ENCODE results near the gene PODNL1.
A peak's percentile ranks its signal among the peaks of the same experiment; 100 is the strongest.

PODNL1 gene

DNA sequence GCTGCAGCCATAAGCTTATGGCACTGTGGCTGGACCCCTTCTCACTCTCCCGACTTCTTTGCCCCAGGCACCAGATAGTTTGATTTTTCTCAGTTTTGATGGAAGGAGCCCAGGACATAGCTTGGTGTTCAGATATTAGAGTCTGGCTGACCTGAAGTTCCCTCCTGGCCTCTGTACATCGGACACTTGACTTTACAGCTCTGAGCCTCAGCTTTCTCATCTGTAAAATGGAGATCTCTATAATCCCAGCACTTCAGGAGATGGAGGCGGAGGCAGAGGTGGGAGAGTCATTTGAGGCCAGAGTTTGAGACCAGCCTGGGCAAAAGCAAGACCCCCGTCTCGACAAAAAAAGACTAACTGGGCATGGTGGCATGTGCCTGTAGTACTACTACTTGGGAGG, 31.3 kb downstream of the PODNL1 start:
- TF ChIP-seq, protein P1, sequence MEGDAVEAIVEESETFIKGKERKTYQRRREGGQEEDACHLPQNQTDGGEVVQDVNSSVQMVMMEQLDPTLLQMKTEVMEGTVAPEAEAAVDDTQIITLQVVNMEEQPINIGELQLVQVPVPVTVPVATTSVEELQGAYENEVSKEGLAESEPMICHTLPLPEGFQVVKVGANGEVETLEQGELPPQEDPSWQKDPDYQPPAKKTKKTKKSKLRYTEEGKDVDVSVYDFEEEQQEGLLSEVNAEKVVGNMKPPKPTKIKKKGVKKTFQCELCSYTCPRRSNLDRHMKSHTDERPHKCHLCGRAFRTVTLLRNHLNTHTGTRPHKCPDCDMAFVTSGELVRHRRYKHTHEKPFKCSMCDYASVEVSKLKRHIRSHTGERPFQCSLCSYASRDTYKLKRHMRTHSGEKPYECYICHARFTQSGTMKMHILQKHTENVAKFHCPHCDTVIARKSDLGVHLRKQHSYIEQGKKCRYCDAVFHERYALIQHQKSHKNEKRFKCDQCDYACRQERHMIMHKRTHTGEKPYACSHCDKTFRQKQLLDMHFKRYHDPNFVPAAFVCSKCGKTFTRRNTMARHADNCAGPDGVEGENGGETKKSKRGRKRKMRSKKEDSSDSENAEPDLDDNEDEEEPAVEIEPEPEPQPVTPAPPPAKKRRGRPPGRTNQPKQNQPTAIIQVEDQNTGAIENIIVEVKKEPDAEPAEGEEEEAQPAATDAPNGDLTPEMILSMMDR (IDR thresholded peaks at IDR 0.05; ENCODE audit: low read depth, low read length, poor library complexity, severe bottlenecking), result no peak
- no peak for TF ChIP-seq EZH2phosphoT487 (IDR thresholded peaks at IDR 0.05; ENCODE audit: borderline replicate concordance, low read length)
- Histone ChIP-seq H3F3A (ENCODE audit: control insufficient read depth, insufficient read depth) (no peaks in the 10 kb centered on the region), H3K36me3 (ENCODE audit: control insufficient read depth, low read length) (peaks cover 13% of the 10 kb centered on the region), H3K4me1 (ENCODE audit: control insufficient read depth, low read length) (peaks cover 27% of the 10 kb centered on the region), H3K4me3 (ENCODE audit: low read length) (peak overlapping the region; percentile 78), H4K20me1 (ENCODE audit: control insufficient read depth, insufficient read depth, low read depth, low read length) (no peaks in the 10 kb centered on the region), H3K27me3 (ENCODE audit: control insufficient read depth, low read length) (no peaks in the 10 kb centered on the region), H3K9me3 (ENCODE audit: control insufficient read depth, insufficient read depth, low read length) (no peaks in the 10 kb centered on the region), H3K79me2 (ENCODE audit: control insufficient read depth, low read length) (peaks cover 17% of the 10 kb centered on the region), H3K9me2 (replicated peaks; ENCODE audit: control insufficient read depth, low read length) (no peaks in the 10 kb centered on the region), H3K27ac (ENCODE audit: low read depth, low read length) (no peak overlapping the region), H3K4me2 (ENCODE audit: low read length) (peak overlapping the region; percentile 80)

DNA sequence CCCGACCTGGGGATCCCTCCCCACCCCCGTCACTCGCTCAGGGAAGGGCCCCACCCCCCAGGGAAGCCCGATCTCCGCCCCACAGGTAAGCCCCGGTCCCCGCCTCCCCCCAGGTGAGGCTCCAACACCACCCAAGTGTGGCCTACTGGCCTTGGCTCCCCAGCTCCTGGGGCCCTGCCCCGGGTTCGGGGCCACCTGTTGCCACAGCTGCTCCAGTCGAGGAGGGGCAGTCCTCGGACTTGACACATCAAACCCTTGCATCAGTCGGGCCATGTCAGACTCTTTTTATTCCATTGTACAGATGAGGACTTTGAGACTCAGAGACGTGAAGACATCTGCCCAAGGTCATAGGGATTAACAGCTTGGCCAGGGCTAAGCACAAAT, 31.7 kb downstream of the PODNL1 start:
- TF ChIP-seq, protein P1 (IDR thresholded peaks at IDR 0.05; ENCODE audit: low read depth, low read length, poor library complexity, severe bottlenecking), result no peak
- no peak for TF ChIP-seq EZH2phosphoT487 (IDR thresholded peaks at IDR 0.05; ENCODE audit: borderline replicate concordance, low read length)
- H3K9me2 ChIP-seq (replicated peaks; ENCODE audit: control insufficient read depth, low read length), result no peaks in the 10 kb centered on the region
- H4K20me1 ChIP-seq (ENCODE audit: control insufficient read depth, insufficient read depth, low read depth, low read length), result no peaks in the 10 kb centered on the region
- H3K79me2 ChIP-seq (ENCODE audit: control insufficient read depth, low read length), result peaks cover 17% of the 10 kb centered on the region
- peaks cover 13% of the 10 kb centered on the region for H3K36me3 ChIP-seq (ENCODE audit: control insufficient read depth, low read length)
- H3K4me2 ChIP-seq (ENCODE audit: low read length), result peak overlapping the region; percentile 80
- H3K27ac ChIP-seq (ENCODE audit: low read depth, low read length), result peak overlapping the region; percentile 11; the same call in 1 of the 2 replicates
- H3K9me3 ChIP-seq (ENCODE audit: control insufficient read depth, insufficient read depth, low read length), result no peaks in the 10 kb centered on the region
- no peaks in the 10 kb centered on the region for H3F3A ChIP-seq (ENCODE audit: control insufficient read depth, insufficient read depth)
- H3K4me1 ChIP-seq (ENCODE audit: control insufficient read depth, low read length), result peaks cover 27% of the 10 kb centered on the region
- no peaks in the 10 kb centered on the region for H3K27me3 ChIP-seq (ENCODE audit: control insufficient read depth, low read length)
- H3K4me3 ChIP-seq (ENCODE audit: low read length), result peak overlapping the region; percentile 78

DNA sequence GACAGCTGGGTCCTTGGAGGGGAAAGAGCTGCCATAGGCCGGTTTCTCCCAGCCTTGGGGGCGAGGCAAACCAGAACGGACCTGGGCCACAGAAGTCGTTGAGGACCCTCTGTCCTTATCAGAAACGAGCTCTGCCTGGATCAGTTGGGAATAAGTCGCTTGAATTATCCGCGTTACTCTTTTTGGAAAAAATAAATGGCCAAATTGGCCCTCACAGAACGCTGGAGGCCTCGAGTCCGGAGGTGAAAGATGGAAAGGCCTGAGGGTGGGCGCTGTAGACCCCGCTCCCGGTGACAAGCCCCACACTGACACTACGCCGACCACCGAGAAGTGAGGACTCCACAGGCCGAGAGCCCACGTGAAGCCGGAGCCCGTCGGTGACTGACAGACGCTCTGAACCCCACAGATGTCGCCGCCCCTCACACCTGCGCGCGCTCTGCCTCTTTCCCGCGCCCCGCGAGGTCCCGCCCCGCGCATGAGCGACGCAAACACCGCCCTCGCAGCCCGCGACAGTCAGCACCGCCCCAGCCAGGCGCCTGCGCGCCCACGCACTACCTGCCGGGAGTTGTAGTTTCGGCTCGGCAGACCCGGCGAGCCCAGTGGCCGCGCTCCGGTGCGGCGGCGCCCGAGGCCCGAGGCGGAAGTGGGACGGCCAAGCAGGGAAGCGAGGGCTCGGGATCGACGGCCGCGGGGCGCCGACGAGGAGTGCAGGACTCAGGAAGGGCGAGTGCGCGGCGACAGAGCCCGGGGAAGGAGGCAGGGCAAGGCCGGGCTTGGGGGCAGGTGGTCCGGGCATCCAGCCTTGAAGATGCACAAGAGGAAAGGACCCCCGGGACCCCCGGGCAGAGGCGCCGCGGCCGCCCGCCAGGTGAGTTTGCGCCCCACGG, 32.3 kb downstream of the PODNL1 start, which contains the start of the genes BRME1 and CC2D1A:
Gene BRME1 (minus strand): TSS at position 484 of the 887 bp plus-strand sequence. CDS start 1,225 bp downstream, outside the sequence.
Gene CC2D1A (plus strand): TSS at position 568 of the 887 bp plus-strand sequence. CDS start 241 bp downstream, at position 809.
- H3F3A ChIP-seq (ENCODE audit: control insufficient read depth, insufficient read depth), result no peaks in the 10 kb centered on the region
- H3K9me3 ChIP-seq (ENCODE audit: control insufficient read depth, insufficient read depth, low read length), result no peaks in the 10 kb centered on the region
- H3K9me2 ChIP-seq (replicated peaks; ENCODE audit: control insufficient read depth, low read length), result no peaks in the 10 kb centered on the region
- H3K36me3 ChIP-seq (ENCODE audit: control insufficient read depth, low read length), result peaks cover 12% of the 10 kb centered on the region
- no peaks in the 10 kb centered on the region for H4K20me1 ChIP-seq (ENCODE audit: control insufficient read depth, insufficient read depth, low read depth, low read length)
- H3K4me3 ChIP-seq (ENCODE audit: low read length), result peak within 1 kb of the TSS; percentile 78
- H3K79me2 ChIP-seq (ENCODE audit: control insufficient read depth, low read length), result peaks cover 17% of the 10 kb centered on the region
- H3K27ac ChIP-seq (ENCODE audit: low read depth, low read length), result peak within 1 kb of the TSS; percentile 11; the same call in 1 of the 2 replicates
- H3K27me3 ChIP-seq (ENCODE audit: control insufficient read depth, low read length), result no peaks in the 10 kb centered on the region
- TF ChIP-seq EZH2phosphoT487 (IDR thresholded peaks at IDR 0.05; ENCODE audit: borderline replicate concordance, low read length), result no peak
- TF ChIP-seq, protein P1 (IDR thresholded peaks at IDR 0.05; ENCODE audit: low read depth, low read length, poor library complexity, severe bottlenecking), result no peak
- peak within 1 kb of the TSS; percentile 80 for H3K4me2 ChIP-seq (ENCODE audit: low read length)
- peaks cover 27% of the 10 kb centered on the region for H3K4me1 ChIP-seq (ENCODE audit: control insufficient read depth, low read length)
